SK-N-SH (cell line): ENCODE measurements around the gene SP110.

ENCODE experiments used
- CTCF ChIP-seq: fragments of 200-600 bp; sonication (generic); IDR thresholded peaks from 2 replicates; pipeline ENCODE4 v1.6.1; 2017; ENCODE audit warnings: antibody characterized with exemption, mild to moderate bottlenecking, moderate library complexity
- EZH2phosphoT487 ChIP-seq: fragments of 200-600 bp; sonication (generic); IDR thresholded peaks from 2 replicates; pipeline ENCODE4 v1.6.1; 2017; ENCODE audit warnings: low read depth, mixed run types, mild to moderate bottlenecking, antibody characterized with exemption, moderate library complexity, borderline replicate concordance
- JUND ChIP-seq: IDR thresholded peaks from 2 replicates; pipeline ENCODE4 v1.4.0; 2012
- USF2 ChIP-seq: fragments of 150-350 bp; IDR thresholded peaks from 2 replicates; pipeline ENCODE4 v1.6.1; 2017; ENCODE audit warnings: antibody characterized with exemption, low read length, low read depth, borderline replicate concordance
- TF ChIP-seq, protein P1 (sequence below): IDR thresholded peaks from 2 replicates; pipeline ENCODE4 v1.6.1; 2012; ENCODE audit warnings: mild to moderate bottlenecking, low read depth, low read length, moderate library complexity

GRCh38 chr2:230124757-230125431 is 94.9 kb downstream of the SP110 start:
- TF ChIP-seq CTCF (no peak), USF2 (no peak), JUND (no peak), EZH2phosphoT487 (no peak)
- TF ChIP-seq, protein P1, sequence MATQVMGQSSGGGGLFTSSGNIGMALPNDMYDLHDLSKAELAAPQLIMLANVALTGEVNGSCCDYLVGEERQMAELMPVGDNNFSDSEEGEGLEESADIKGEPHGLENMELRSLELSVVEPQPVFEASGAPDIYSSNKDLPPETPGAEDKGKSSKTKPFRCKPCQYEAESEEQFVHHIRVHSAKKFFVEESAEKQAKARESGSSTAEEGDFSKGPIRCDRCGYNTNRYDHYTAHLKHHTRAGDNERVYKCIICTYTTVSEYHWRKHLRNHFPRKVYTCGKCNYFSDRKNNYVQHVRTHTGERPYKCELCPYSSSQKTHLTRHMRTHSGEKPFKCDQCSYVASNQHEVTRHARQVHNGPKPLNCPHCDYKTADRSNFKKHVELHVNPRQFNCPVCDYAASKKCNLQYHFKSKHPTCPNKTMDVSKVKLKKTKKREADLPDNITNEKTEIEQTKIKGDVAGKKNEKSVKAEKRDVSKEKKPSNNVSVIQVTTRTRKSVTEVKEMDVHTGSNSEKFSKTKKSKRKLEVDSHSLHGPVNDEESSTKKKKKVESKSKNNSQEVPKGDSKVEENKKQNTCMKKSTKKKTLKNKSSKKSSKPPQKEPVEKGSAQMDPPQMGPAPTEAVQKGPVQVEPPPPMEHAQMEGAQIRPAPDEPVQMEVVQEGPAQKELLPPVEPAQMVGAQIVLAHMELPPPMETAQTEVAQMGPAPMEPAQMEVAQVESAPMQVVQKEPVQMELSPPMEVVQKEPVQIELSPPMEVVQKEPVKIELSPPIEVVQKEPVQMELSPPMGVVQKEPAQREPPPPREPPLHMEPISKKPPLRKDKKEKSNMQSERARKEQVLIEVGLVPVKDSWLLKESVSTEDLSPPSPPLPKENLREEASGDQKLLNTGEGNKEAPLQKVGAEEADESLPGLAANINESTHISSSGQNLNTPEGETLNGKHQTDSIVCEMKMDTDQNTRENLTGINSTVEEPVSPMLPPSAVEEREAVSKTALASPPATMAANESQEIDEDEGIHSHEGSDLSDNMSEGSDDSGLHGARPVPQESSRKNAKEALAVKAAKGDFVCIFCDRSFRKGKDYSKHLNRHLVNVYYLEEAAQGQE, result no peak
